Breast epithelium (tissue), 3 donors: ENCODE data around the gene CPB1.

ENCODE experiments used
- CTCF ChIP-seq, 3 donors: fragments of 450-650 bp; IDR thresholded peaks; one replicate each; pipeline ENCODE4 v1.5.1; 2016 to 2017; ENCODE audit warnings: antibody characterized with exemption in 3 of 3, mild to moderate bottlenecking in 3 of 3, moderate library complexity in 3 of 3
- POLR2A ChIP-seq: fragments of 450-650 bp; IDR thresholded peaks from one replicate; pipeline ENCODE4 v1.6.1; 2016; ENCODE audit warnings: antibody characterized with exemption, mild to moderate bottlenecking, moderate library complexity

DNA sequence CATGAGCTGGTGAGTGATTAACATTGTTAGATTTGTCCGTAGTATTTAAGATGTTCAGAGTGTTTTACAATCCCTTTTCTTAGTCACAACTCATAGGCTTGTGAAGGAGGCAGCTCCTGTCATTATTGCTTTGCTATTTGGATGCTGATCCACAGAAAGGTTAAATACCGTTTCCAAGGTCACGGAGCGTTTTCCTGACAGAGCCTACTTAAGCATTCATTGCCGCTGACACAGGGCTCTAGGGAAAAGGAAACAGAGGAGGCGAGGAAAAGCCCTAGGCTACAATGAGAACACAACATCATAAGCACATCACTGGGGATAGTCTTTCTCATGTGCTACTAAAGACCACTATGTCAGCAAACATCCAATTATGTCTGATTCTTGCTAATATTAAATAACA, 38.5 kb upstream of the CPB1 start:
- no peak for TF ChIP-seq CTCF (IDR thresholded peaks at IDR 0.05)
- no peak for TF ChIP-seq POLR2A
